GM21723 (cell line): Measurements from ENCODE around the gene CASP6.

Experiments
- ATAC-seq: cut with Tn5 transposase; IDR thresholded peaks from one replicate; pipeline ENCODE4 v1.9.1; 2021; ENCODE audit warnings: mild to moderate bottlenecking, moderate library complexity; ENCODE audit not compliant: unreplicated experiment

CASP6 gene

DNA sequence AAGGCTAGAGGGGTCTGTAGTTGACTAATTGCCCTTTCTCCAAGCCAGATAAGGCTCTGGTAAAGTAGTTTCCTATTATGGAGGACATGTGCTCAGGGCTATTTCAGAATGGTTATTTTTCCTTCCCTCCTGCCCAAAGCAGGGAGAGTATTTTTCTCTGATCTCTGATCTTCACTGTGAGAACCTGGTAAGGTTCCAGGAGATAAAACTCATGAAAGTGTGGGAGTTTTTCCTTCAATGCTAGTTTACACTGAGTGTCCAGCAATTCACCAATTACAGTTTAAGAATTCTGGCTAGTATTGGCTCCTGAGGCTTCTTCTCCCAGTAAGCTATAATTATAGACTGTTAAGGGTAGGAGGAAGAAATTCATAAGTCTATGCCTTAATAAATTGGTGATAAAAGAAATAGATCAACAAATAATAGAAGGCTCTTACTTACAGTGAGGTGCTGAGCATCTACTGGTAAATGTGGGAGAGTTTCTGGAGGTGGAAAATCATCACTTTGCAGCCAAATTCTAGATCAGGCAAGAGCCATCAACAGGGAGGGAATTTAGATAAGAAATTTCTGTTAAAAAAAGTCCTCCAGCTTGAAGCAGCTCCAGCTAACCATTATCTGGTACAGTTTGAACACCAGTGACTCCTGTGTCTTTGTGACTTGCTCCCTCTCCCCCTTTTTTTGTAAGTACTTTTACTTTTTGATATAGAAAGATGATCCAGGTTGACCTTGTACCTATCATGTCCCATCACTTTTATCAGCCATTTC, 30.9 kb downstream of the CASP6 start:
- ATAC-seq = no peak

DNA sequence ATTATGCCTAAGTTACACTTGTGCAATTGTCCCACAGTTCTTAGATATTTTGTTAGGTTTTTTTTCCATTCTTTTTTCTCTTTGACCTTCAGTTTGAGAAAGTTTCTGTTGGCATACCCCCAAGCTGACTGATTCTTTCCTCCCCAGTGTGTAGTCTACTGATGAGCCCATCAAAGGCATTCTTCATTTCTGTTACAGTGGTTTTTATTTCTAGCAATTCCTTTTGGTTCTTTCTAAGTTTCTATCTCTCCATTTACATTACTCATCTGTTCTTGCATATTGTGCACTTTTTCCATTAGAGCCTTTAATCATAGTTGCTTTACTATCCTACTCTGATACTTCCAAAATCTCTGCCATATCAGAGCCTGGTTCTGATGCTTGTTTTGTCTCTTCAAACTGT, 31.9 kb downstream of the CASP6 start:
- no peak for ATAC-seq

DNA sequence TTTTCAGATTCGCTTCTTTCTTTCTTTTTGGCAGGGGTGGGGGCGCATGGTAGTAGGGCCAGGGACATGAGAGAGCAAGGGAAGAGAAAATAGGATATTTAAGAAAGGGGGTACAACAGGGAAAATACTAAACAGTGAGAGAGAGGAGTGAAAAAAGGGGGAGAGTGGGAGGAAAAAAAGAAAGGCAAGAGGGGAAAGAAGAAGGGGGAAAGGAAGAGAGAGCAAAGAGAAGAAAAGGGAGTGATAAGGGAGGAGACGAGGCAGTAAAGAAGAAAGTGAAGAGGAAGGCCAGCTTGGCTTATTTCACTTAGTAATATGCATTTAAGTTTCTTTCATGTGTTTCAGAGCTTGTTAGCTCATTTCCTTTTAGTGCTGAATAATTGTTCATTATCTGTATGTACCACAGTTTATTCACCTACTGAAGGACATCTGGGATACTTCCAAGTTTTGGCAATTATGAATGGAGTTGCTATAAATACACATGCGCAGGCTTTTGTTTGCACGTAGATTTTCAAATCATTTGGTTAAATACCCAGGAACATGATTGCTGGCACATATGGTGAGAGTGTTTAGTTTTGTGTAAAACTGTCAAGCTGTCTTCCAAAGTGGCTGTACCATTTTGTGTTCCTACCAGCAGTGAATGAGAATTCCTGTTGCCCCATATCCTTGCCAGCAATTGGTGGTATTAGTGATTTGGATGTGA, 37.3 kb downstream of the CASP6 start:
- ATAC-seq = no peak

DNA sequence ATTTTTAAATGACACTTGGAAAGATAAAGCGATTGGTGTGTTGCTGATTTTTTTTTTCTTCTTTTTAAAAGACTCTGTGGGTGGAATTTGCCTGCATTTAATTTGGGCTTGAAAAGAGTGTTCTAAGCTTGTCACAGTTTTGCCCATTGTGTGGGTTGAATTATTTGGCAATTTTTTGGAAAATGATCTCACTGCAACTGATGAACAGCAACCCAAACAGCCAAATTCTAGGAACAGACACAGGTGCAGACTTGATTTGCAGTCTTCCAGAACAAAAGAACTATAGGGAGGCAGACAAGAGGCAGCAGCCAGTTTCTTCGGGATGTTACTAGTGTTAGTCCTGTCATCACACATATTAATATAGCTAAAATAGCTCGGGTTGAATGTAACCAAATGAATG, 40.5 kb downstream of the CASP6 start:
- ATAC-seq = no peak

DNA sequence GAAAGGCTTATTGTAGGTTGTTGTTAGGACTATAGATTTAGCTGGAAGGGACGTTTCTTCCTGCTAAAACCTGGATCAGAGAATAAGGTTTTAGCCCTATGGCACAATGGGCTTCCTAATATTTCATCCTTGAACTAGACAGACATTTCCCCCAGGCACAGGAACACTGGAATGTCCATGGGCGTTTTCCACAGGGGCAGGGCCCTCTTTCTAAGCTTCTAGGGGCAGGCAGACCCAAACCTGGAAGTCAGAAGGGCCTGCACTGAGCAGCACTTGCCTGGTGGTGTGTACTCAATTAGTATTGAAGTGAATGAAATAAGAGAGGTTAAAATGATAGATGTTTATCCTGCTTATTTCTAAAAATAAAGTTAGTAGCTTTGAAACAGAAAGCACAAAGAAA, 41.1 kb downstream of the CASP6 start:
- ATAC-seq = no peak

DNA sequence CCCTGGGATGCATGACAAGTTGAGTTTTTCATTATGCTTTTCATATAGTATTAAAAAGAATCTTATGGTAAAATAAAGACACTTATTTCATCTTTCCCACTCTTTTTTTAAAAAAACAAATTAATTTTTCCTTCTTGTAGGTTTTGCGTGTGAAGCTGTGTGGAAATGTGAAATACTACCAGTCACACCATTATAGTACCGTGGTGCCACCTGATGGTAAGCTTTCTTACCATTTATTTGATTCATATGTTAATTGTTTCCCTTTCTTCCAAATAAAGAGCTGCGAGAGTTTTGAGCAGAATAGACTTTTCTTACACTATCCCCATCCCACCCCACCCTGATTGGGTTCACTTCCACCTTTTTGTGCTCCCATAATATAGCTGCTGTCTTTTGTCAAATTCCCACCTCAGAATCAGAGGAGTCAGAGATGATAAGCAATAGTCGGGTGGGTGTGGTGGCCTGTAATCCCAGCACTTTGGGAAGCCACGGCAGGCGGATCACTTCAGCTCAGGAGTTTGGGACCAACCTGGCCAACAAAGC, 44.3 kb downstream of the CASP6 start:
- ATAC-seq = no peak

DNA sequence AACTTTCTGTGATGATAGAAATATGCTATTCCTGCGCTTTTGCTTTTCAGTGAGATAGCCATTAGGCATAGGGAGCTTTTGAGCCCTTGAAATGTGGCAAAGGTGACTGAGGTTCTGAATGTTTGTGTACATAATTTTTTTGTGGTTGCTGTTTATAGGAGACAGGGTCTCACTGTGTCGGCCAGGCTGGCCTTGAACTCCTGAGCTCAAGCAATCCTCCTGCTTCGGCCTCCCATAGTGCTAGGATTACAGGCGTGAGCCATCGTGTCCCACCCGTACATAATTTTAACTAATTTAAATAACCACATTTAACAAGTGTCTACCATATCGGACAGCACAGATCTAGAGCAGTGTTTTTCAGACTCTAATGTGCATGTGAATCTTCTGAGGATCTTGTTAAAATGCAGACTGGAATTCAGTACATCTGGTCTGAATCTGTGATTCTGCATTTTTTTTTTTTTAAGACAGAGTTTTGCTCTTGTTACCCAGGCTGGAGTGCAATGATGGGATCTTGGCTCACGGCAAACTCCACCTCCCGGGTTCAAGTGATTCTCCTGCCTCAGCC, 45.3 kb downstream of the CASP6 start:
- no peak for ATAC-seq

DNA sequence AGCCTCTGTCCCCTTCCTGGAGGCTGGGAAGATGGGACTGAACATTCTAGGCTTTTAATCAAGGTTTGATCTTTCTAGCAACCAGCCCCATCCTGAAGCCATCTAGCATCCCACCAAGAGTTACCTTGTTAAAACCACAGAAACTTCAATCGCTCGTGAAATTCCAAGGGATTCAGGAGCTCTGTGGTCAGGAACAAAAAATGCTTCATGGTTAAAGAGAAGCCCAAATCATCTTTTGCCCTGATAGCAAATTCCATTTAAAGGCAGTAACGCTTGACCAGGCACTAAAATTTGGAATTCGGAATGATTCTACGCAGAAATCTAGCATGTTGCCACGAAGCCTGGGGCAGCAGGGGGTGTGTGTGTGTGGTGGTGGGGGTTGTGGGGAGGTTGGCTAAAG, 47.8 kb downstream of the CASP6 start:
- ATAC-seq = no peak

DNA sequence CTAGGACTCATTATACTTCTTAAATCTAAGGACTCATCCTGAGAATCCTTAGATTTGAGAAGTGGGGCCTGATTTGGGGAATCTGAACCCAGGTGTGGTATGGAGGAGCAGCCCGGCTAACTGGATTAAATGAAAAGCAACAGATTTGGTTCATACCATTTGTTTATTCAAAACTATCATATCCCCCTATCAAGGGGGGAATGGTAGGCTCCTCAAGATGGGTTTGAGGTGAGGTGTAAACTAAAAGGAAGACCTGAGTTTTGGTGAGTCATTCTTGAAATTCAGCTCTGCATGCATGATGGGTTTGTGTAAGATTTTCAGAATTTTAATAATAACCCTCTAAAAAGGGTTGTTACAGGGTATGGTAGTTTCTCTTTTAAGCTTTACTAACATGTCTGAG, 53.4 kb downstream of the CASP6 start:
- peak; percentile 92 for ATAC-seq

DNA sequence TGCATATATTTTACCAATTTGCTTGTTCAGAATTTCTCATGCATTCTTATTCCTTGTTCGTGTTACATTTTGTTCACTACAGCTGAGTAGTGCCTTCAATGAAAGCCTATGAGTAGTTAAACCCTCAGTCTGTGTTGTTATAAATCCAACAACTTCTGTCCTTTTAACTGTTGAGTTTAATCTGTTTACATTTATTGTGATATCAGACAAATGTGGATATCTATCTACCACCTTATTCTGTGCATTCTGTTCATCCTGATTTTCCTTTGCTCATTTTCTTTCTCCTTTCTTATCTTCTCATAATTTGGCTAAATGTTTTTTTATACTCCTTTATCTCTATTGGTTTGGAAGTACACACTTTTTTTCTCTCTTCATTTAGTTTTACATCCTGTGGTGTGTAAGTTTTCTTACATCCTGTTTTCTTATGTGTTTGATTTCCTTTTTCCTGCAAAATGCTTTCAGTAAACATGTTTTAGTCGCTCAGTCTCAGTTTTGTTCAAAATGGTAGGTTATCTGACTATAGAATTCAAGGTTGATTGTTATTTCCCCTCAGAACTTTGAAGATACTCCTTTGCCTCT, 54.2 kb downstream of the CASP6 start:
- ATAC-seq = no peak

DNA sequence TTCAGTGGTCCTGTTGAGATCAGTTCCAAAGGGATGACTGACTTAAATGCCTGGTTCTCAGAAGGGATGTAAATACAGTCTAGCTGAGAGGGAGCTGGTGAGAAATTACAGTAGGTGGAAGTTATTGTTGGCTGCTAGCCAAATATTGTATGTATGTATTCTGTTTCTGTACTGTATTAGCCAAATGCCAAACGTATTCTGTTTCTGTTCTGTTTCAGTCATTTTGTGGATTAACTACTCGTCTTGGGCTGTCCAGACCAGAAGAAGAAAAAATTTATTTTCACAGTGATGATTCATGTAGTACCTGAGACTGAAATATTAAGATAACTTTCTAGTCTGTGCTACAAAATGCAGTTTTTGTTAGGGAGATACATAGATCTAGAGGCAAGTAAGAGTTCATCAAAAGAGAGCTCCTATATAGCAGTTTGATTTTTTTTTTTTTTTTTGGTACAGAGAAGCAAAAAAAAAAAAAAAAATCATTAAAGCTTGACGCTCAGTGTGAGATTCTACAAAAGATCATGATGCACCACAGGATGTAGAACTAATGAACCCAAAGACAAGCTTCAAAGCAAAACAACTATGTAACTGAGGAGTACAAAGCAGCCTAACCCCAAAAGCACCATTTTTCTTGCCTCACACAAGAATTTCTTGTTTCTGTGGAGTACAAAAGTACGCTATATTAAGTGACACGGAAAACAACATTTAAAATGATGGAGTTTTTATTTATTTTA, 54.8 kb downstream of the CASP6 start:
- peak; percentile 69 for ATAC-seq

DNA sequence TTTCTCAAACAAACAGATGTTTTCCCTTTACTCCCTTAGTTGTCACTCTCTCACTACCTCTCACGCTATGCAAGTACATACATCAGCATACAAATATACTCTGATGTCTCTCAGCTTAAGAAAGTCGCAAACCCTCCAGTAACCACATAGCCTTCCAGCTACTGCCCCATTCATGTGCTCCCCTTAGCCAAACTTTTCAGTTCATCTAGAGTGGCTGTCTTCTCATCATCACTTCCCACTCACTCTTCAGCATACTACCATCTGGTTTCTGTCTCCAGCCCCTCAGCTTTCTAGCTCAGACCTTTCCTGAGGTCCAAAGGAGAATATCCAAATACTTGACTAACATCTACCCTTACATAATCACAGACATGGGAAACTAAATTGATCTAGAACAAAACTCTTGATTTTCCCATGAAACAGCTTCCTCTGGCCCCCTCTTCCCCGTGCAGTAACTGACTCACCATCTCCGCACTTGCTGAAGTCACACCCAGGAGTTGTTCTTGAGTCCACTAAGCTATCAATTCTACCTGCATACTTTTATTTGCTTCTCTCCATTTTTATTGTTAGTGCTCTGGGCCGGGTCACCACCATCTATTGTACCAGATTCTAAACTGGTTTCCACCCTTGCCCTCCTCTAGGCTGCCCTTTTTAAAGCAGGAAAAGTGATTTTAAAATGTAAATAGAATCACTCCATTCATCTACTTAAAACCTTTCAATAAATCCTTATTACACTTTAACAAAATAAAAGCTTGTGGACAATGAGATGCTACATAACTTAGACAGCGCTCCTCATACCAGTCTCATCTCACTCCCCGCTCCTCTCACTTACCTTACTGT, 57.2 kb downstream of the CASP6 start:
- no peak for ATAC-seq

DNA sequence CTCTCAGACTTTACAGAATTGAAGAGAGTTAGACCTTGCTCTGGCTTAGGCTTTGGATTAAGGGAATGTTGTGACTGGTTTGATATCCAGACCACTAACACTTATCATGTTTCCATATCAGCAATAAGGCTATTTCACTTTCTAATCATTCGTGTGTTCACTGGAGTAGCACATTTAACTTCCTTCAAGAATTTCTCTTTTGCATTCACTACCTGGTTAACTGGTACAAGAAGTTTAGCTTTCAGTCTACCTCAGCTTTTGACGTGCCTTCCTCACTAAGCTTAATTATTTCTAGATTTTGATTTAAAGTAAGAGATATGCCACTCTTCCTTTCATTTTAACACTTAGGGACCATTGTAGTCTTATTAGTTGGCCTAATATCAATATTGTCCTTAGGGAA, 62.6 kb downstream of the CASP6 start:
- ATAC-seq = no peak
